OCI-LY1 (cell line): ENCODE results near the gene IL31.

ENCODE experiments used
- H2AFZ ChIP-seq: fragments of 200-600 bp; sonication (generic), shearing (Covaris generic); 2 replicates; pipeline ENCODE4 v1.6.0; 2014; ENCODE audit warnings: antibody characterized with exemption, mild to moderate bottlenecking, low read length
- H3F3A ChIP-seq: fragments of 200-600 bp; sonication (generic), shearing (Covaris generic); 2 replicates; pipeline ENCODE4 v1.6.0; 2014; ENCODE audit warnings: mild to moderate bottlenecking, antibody characterized with exemption, low read length, moderate library complexity; ENCODE audit not compliant: insufficient read depth
- H3K27ac ChIP-seq: fragments of 200-600 bp; sonication (generic); 2 replicates; pipeline ENCODE4 v1.5.1; 2014; ENCODE audit warnings: low read length, mixed run types, mild to moderate bottlenecking, low read depth; ENCODE audit not compliant: poor library complexity, severe bottlenecking
- H3K27me3 ChIP-seq: fragments of 200-600 bp; sonication (generic); 2 replicates; pipeline ENCODE4 v1.6.0; 2014; ENCODE audit warnings: antibody characterized with exemption, mild to moderate bottlenecking, low read length, moderate library complexity; ENCODE audit not compliant: insufficient read depth
- H3K36me3 ChIP-seq: fragments of 200-600 bp; sonication (generic); 2 replicates; pipeline ENCODE4 v1.6.1; 2014; ENCODE audit warnings: mild to moderate bottlenecking, antibody characterized with exemption, low read length, moderate library complexity, mixed read lengths; ENCODE audit not compliant: insufficient read depth
- H3K4me1 ChIP-seq: fragments of 200-600 bp; sonication (generic); 2 replicates; pipeline ENCODE4 v1.5.1; 2014; ENCODE audit warnings: mild to moderate bottlenecking, low read length, moderate library complexity; ENCODE audit not compliant: insufficient read depth, severe bottlenecking
- H3K4me2 ChIP-seq: fragments of 200-600 bp; sonication (generic), shearing (Covaris generic); 2 replicates; pipeline ENCODE4 v1.6.1; 2014; ENCODE audit warnings: low read length
- H3K4me3 ChIP-seq: fragments of 200-600 bp; sonication (generic); 2 replicates; pipeline ENCODE4 v1.5.1; 2014; ENCODE audit warnings: low read length, low read depth, mild to moderate bottlenecking, mixed read lengths; ENCODE audit not compliant: poor library complexity, severe bottlenecking
- H3K79me2 ChIP-seq: fragments of 200-600 bp; shearing (Covaris generic); 2 replicates; pipeline ENCODE4 v1.6.1; 2016; ENCODE audit warnings: mixed run types, low read length, mixed read lengths; ENCODE audit not compliant: insufficient read depth
- H3K9ac ChIP-seq: fragments of 200-600 bp; sonication (generic), shearing (Covaris generic); 2 replicates; pipeline ENCODE4 v1.6.1; 2014; ENCODE audit warnings: mild to moderate bottlenecking, low read length, mixed read lengths
- H3K9me2 ChIP-seq: fragments of 200-600 bp; sonication (generic), shearing (Covaris generic); 2 replicates; pipeline ENCODE4 v1.6.1; 2014; ENCODE audit warnings: low read depth, mild to moderate bottlenecking, low read length, mixed read lengths
- H3K9me3 ChIP-seq: fragments of 200-600 bp; shearing (Covaris generic); 2 replicates; pipeline ENCODE4 v1.6.1; 2014; ENCODE audit warnings: low read length, mixed read lengths
- H4K20me1 ChIP-seq: fragments of 200-600 bp; sonication (generic), shearing (Covaris generic); 2 replicates; pipeline ENCODE4 v1.6.0; 2016; ENCODE audit warnings: mild to moderate bottlenecking, low read length; ENCODE audit not compliant: insufficient read depth
- CTCF ChIP-seq: fragments of 200-600 bp; sonication (generic), shearing (Covaris generic); IDR thresholded peaks from 2 replicates; pipeline ENCODE4 v1.5.1; 2017; ENCODE audit warnings: mild to moderate bottlenecking, antibody characterized with exemption, low read length, moderate library complexity, mixed read lengths
- EZH2 ChIP-seq: fragments of 200-600 bp; sonication (generic), shearing (Covaris generic); IDR thresholded peaks from 2 replicates; pipeline ENCODE4 v1.8.0; 2017; ENCODE audit warnings: borderline replicate concordance, mixed run types, mild to moderate bottlenecking, antibody characterized with exemption, low read length, moderate library complexity, mixed read lengths

Gene IL31

GRCh38 chr12:122145505-122146330 lies 28.3 kb downstream of the IL31 start:
- Histone ChIP-seq H3K27ac (no peak overlapping the region), H3K9me2 (no peaks in the 10 kb centered on the region), H3K4me1 (peaks cover 11% of the 10 kb centered on the region), H3K79me2 (no peaks in the 10 kb centered on the region), H3K27me3 (no peaks in the 10 kb centered on the region), H3K4me3 (no peak overlapping the region), H4K20me1 (no peaks in the 10 kb centered on the region), H3F3A (no peaks in the 10 kb centered on the region), H3K9ac (no peak overlapping the region), H3K36me3 (peaks cover 20% of the 10 kb centered on the region), H2AFZ (no peak overlapping the region), H3K9me3 (no peaks in the 10 kb centered on the region), H3K4me2 (no peak overlapping the region)
- no peak for TF ChIP-seq EZH2
- no peak for TF ChIP-seq CTCF

- H3K4me2 ChIP-seq, result no peak overlapping the region
- H3K9me3 ChIP-seq, result no peaks in the 10 kb centered on the region
- H3K4me3 ChIP-seq, result no peak overlapping the region
- no peaks in the 10 kb centered on the region for H3F3A ChIP-seq
- no peak overlapping the region for H2AFZ ChIP-seq
- TF ChIP-seq EZH2 (no peak), CTCF (no peak)
- peaks cover 20% of the 10 kb centered on the region for H3K36me3 ChIP-seq
- H3K27ac ChIP-seq, result no peak overlapping the region
- no peaks in the 10 kb centered on the region for H3K9me2 ChIP-seq
- no peaks in the 10 kb centered on the region for H3K27me3 ChIP-seq
- no peaks in the 10 kb centered on the region for H3K79me2 ChIP-seq
- H3K9ac ChIP-seq, result no peak overlapping the region
- peaks cover 11% of the 10 kb centered on the region for H3K4me1 ChIP-seq
- no peaks in the 10 kb centered on the region for H4K20me1 ChIP-seq
These were observed 29.1 kb downstream of the IL31 start for GRCh38 chr12:122144885-122145284.

GRCh38 chr12:122142857-122143256 lies 31.2 kb downstream of the IL31 start:
- no peak overlapping the region for H3K9ac ChIP-seq
- H3K36me3 ChIP-seq, result peaks cover 20% of the 10 kb centered on the region
- no peaks in the 10 kb centered on the region for H3K27me3 ChIP-seq
- no peaks in the 10 kb centered on the region for H4K20me1 ChIP-seq
- no peak overlapping the region for H3K4me2 ChIP-seq
- H3K27ac ChIP-seq, result no peak overlapping the region
- TF ChIP-seq CTCF (no peak), EZH2 (no peak)
- peaks cover 11% of the 10 kb centered on the region for H3K4me1 ChIP-seq
- H3F3A ChIP-seq, result no peaks in the 10 kb centered on the region
- H2AFZ ChIP-seq, result no peak overlapping the region
- H3K9me2 ChIP-seq, result no peaks in the 10 kb centered on the region
- H3K79me2 ChIP-seq, result no peaks in the 10 kb centered on the region
- H3K4me3 ChIP-seq, result no peak overlapping the region
- H3K9me3 ChIP-seq, result no peaks in the 10 kb centered on the region
